ENCODE measurements around the gene PTPN12. TPM values are rescaled to one million over a fixed set of nuclear protein-coding genes. Genes with fewer than 3 reads are reported as not detected.

The PTPN12 gene
- total and polyA plus RNA-seq, 2 donors (not counting 1 experiment from before 2014, with no cell fraction given) = 18.0 to 78.8 TPM

DNA sequence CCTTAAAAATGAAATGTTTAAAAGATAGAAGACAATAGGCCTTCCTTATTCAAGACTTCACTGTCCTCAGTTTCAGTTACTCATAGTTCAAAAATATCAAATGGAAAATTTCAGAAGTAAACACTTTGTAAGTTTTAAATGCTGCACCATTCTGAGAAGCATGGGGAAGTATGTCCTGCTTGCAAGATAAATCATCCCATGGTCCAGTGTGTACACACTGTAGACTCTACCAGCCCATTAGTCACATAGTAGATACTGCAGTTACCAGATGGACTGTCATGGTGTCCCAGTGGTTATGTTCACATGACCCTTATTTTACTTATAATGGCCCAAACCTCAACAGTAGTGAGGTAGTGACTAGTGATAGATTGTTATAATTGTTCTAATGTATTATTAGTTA lies 69.5 kb downstream of the PTPN12 start:
- H3K9ac ChIP-seq (ENCODE audit: low read length) = no peak overlapping the region
- no peak overlapping the region for H3K4me3 Mint-ChIP-seq
- H3K4me2 ChIP-seq (replicated peaks; ENCODE audit: low read depth, low read length, poor library complexity, severe bottlenecking) = no peak overlapping the region
- intact Hi-C loops (cut with micrococcal nuclease) = loop anchor here (10.0 kb wide), 1 partner anchor 242 kb away; no protein-coding TSS in a partner anchor
- ATAC-seq (ENCODE audit: low read depth) (no peak), DNase-seq (no peak)
- TF ChIP-seq EZH2 (IDR thresholded peaks at IDR 0.05; ENCODE audit: borderline replicate concordance, insufficient read depth, low read depth, low read length, poor library complexity, severe bottlenecking) = no peak
- TF ChIP-seq, protein P1, sequence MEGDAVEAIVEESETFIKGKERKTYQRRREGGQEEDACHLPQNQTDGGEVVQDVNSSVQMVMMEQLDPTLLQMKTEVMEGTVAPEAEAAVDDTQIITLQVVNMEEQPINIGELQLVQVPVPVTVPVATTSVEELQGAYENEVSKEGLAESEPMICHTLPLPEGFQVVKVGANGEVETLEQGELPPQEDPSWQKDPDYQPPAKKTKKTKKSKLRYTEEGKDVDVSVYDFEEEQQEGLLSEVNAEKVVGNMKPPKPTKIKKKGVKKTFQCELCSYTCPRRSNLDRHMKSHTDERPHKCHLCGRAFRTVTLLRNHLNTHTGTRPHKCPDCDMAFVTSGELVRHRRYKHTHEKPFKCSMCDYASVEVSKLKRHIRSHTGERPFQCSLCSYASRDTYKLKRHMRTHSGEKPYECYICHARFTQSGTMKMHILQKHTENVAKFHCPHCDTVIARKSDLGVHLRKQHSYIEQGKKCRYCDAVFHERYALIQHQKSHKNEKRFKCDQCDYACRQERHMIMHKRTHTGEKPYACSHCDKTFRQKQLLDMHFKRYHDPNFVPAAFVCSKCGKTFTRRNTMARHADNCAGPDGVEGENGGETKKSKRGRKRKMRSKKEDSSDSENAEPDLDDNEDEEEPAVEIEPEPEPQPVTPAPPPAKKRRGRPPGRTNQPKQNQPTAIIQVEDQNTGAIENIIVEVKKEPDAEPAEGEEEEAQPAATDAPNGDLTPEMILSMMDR (IDR thresholded peaks at IDR 0.05) = no peak
- no peaks in the 10 kb centered on the region for H4K20me1 ChIP-seq (ENCODE audit: control insufficient read depth, insufficient read depth, low read length, poor library complexity, severe bottlenecking)
- H3K4me3 ChIP-seq (ENCODE audit: control extremely low read depth in 1 of 5, extremely low read depth in 1 of 5, insufficient read depth in 1 of 5, low read depth in 2 of 5, low read length in 4 of 5) = no peak overlapping the region
- peaks cover 0 to 13% of the 10 kb centered on the region in 2 experiments for H3K36me3 ChIP-seq (replicated peaks in 1 of 2; ENCODE audit: control extremely low read depth in 1 of 2, control insufficient read depth in 1 of 2, extremely low read depth in 1 of 2, insufficient read depth in 2 of 2, low read length in 1 of 2)
- H3K4me1 Mint-ChIP-seq = no peaks in the 10 kb centered on the region
- H3K79me2 ChIP-seq (ENCODE audit: control insufficient read depth, insufficient read depth, low read length) = no peaks in the 10 kb centered on the region
- H3K27me3 ChIP-seq (replicated peaks in 1 of 4; ENCODE audit: control extremely low read depth in 1 of 4, control insufficient read depth in 3 of 4, insufficient read depth in 4 of 4, low read length in 3 of 4) = no peaks in the 10 kb centered on the region
- POLR2A ChIA-PET = no interaction called here
- H3K27ac ChIP-seq (ENCODE audit: low read length in 2 of 2) = no peak overlapping the region
- no peaks in the 10 kb centered on the region for H3K9me3 Mint-ChIP-seq (ENCODE audit: insufficient read depth)
- H2AFZ ChIP-seq (ENCODE audit: insufficient read depth, low read depth, low read length, poor library complexity, severe bottlenecking) = no peak overlapping the region
- no peaks in the 10 kb centered on the region for H3K9me3 ChIP-seq (ENCODE audit: control extremely low read depth in 1 of 3, control insufficient read depth in 2 of 3, insufficient read depth in 1 of 3, low read length in 2 of 3)
- CTCF ChIA-PET = no interaction called here
- H3K27me3 Mint-ChIP-seq = no peaks in the 10 kb centered on the region
- H3K27ac Mint-ChIP-seq = no peak overlapping the region
- H3K4me1 ChIP-seq (ENCODE audit: control insufficient read depth in 2 of 2, insufficient read depth in 2 of 2, low read length in 2 of 2) = no peaks in the 10 kb centered on the region

- H3K9me3 Mint-ChIP-seq (ENCODE audit: insufficient read depth) = no peaks in the 10 kb centered on the region
- Histone ChIP-seq H3K27ac (ENCODE audit: low read length in 2 of 2) (no peak overlapping the region), H3K4me3 (ENCODE audit: control extremely low read depth in 1 of 5, extremely low read depth in 1 of 5, insufficient read depth in 1 of 5, low read depth in 2 of 5, low read length in 4 of 5) (no peak overlapping the region), H3K36me3 (replicated peaks in 1 of 2; ENCODE audit: control extremely low read depth in 1 of 2, control insufficient read depth in 1 of 2, extremely low read depth in 1 of 2, insufficient read depth in 2 of 2, low read length in 1 of 2) (peaks cover 7% of the 10 kb centered on the region in 2 experiments), H3K79me2 (ENCODE audit: control insufficient read depth, insufficient read depth, low read length) (no peaks in the 10 kb centered on the region), H3K4me2 (replicated peaks; ENCODE audit: low read depth, low read length, poor library complexity, severe bottlenecking) (no peak overlapping the region), H3K27me3 (replicated peaks in 1 of 4; ENCODE audit: control extremely low read depth in 1 of 4, control insufficient read depth in 3 of 4, insufficient read depth in 4 of 4, low read length in 3 of 4) (no peaks in the 10 kb centered on the region), H4K20me1 (ENCODE audit: control insufficient read depth, insufficient read depth, low read length, poor library complexity, severe bottlenecking) (no peaks in the 10 kb centered on the region), H2AFZ (ENCODE audit: insufficient read depth, low read depth, low read length, poor library complexity, severe bottlenecking) (no peak overlapping the region), H3K9ac (ENCODE audit: low read length) (no peak overlapping the region), H3K9me3 (ENCODE audit: control extremely low read depth in 1 of 3, control insufficient read depth in 2 of 3, insufficient read depth in 1 of 3, low read length in 2 of 3) (no peaks in the 10 kb centered on the region), H3K4me1 (ENCODE audit: control insufficient read depth in 2 of 2, insufficient read depth in 2 of 2, low read length in 2 of 2) (no peaks in the 10 kb centered on the region)
- H3K4me3 Mint-ChIP-seq = no peak overlapping the region
- no peak overlapping the region for H3K27ac Mint-ChIP-seq
- ChIA-PET CTCF (no interaction called here), POLR2A (no interaction called here)
- H3K4me1 Mint-ChIP-seq = no peaks in the 10 kb centered on the region
- intact Hi-C loops (cut with micrococcal nuclease) = no loop called here
- 100% methylated on average over 1 of the region's 4 CpGs for WGBS (ENCODE audit: insufficient coverage)
- DNase-seq = no peak
- H3K27me3 Mint-ChIP-seq = no peaks in the 10 kb centered on the region
- TF ChIP-seq, protein P1 (IDR thresholded peaks at IDR 0.05) = no peak
- TF ChIP-seq EZH2 (IDR thresholded peaks at IDR 0.05; ENCODE audit: borderline replicate concordance, insufficient read depth, low read depth, low read length, poor library complexity, severe bottlenecking) = no peak
- ATAC-seq (ENCODE audit: low read depth) = no peak
Measured at GRCh38 chr7:77619314-77619713, 82.2 kb downstream of the PTPN12 start.

Data from B cell (primary cell).